ENCODE measurements around the gene TRIM14.

The TRIM14 gene

GRCh38 chr9:98031935-98032334 is 87.1 kb downstream of the TRIM14 start:
- TF ChIP-seq SIN3A (IDR thresholded peaks at IDR 0.05; ENCODE audit: borderline replicate concordance, insufficient read depth, low read length) = no peak
- no peak for TF ChIP-seq FOXP2 (optimal IDR thresholded peaks at IDR 0.05; ENCODE audit: borderline replicate concordance, extremely low read depth, extremely low read length, insufficient read depth)
- no peak for TF ChIP-seq POLR2AphosphoS5 (IDR thresholded peaks at IDR 0.05; ENCODE audit: low read depth, low read length)
- no peak for TF ChIP-seq TAF1 (IDR thresholded peaks at IDR 0.05; ENCODE audit: borderline replicate concordance, insufficient read depth, low read length)
- no peak for TF ChIP-seq REST (IDR thresholded peaks at IDR 0.05; ENCODE audit: insufficient read depth in 1 of 2, low read depth in 2 of 2, low read length in 2 of 2)

GRCh38 chr9:98031169-98031568 is 87.9 kb downstream of the TRIM14 start:
- TF ChIP-seq TAF1 (IDR thresholded peaks at IDR 0.05; ENCODE audit: borderline replicate concordance, insufficient read depth, low read length) (no peak), SIN3A (IDR thresholded peaks at IDR 0.05; ENCODE audit: borderline replicate concordance, insufficient read depth, low read length) (no peak), POLR2AphosphoS5 (IDR thresholded peaks at IDR 0.05; ENCODE audit: low read depth, low read length) (no peak), REST (IDR thresholded peaks at IDR 0.05; ENCODE audit: insufficient read depth in 1 of 2, low read depth in 2 of 2, low read length in 2 of 2) (no peak), FOXP2 (optimal IDR thresholded peaks at IDR 0.05; ENCODE audit: borderline replicate concordance, extremely low read depth, extremely low read length, insufficient read depth) (no peak)

GRCh38 chr9:98024702-98025101 is 94.3 kb downstream of the TRIM14 start:
- TF ChIP-seq SIN3A (IDR thresholded peaks at IDR 0.05; ENCODE audit: borderline replicate concordance, insufficient read depth, low read length) (no peak), FOXP2 (optimal IDR thresholded peaks at IDR 0.05; ENCODE audit: borderline replicate concordance, extremely low read depth, extremely low read length, insufficient read depth) (no peak), POLR2AphosphoS5 (IDR thresholded peaks at IDR 0.05; ENCODE audit: low read depth, low read length) (no peak), REST (IDR thresholded peaks at IDR 0.05; ENCODE audit: insufficient read depth in 1 of 2, low read depth in 2 of 2, low read length in 2 of 2) (no peak), TAF1 (IDR thresholded peaks at IDR 0.05; ENCODE audit: borderline replicate concordance, insufficient read depth, low read length) (no peak)

- TF ChIP-seq TAF1 (IDR thresholded peaks at IDR 0.05; ENCODE audit: borderline replicate concordance, insufficient read depth, low read length) = no peak
These were observed 96.6 kb downstream of the TRIM14 start for GRCh38 chr9:98022447-98022846.

- TF ChIP-seq TAF1 (IDR thresholded peaks at IDR 0.05; ENCODE audit: borderline replicate concordance, insufficient read depth, low read length) (no peak), SIN3A (IDR thresholded peaks at IDR 0.05; ENCODE audit: borderline replicate concordance, insufficient read depth, low read length) (no peak), POLR2AphosphoS5 (IDR thresholded peaks at IDR 0.05; ENCODE audit: low read depth, low read length) (no peak), REST (IDR thresholded peaks at IDR 0.05; ENCODE audit: insufficient read depth in 1 of 2, low read depth in 2 of 2, low read length in 2 of 2) (no peak), FOXP2 (optimal IDR thresholded peaks at IDR 0.05; ENCODE audit: borderline replicate concordance, extremely low read depth, extremely low read length, insufficient read depth) (no peak)
These were observed 97.5 kb downstream of the TRIM14 start for GRCh38 chr9:98021306-98022040.
